PC-3 (cell line): Measurements from ENCODE around the gene SYS1. TPM values are rescaled to one million over a fixed set of nuclear protein-coding genes. Genes with fewer than 3 reads are reported as not detected.

Source experiments
- ATAC-seq: fragments of 200-7000 bp; cut with Tn5 transposase; 2 replicates; pipeline ENCODE4 v1.9.1; 2020; ENCODE audit warnings: mild to moderate bottlenecking, moderate library complexity
- BruUV-seq: library from RNA; stranded (reverse); fragments of 400-500 nt; replicated peaks from 2 replicates; lab custom pipeline; 2021; lab: Mats Ljungman, UMichigan
- CTCF ChIA-PET: fragments of 300-600 bp; sonication (Branson Sonifier 250); formaldehyde crosslinking; loops from one replicate; lab custom pipeline; 2022; ENCODE audit warnings: antibody characterized with exemption; lab: Charles Lee
- POLR2A ChIA-PET: fragments of 300-600 bp; sonication (Branson Sonifier 250); formaldehyde crosslinking; loops from one replicate; lab custom pipeline; 2022; ENCODE audit warnings: antibody characterized with exemption; ENCODE audit not compliant: unreplicated experiment; lab: Charles Lee
- DNase-seq: peaks from one replicate; pipeline ENCODE4 v3.0.0-alpha.2; 2015
- H2AFZ ChIP-seq: fragments of 300-600 bp; sonication (generic); 2 replicates; pipeline ENCODE4 v1.6.0; 2016; ENCODE audit warnings: antibody characterized with exemption, low read length
- H3F3A ChIP-seq: fragments of 300-600 bp; sonication (generic); one replicate; pipeline ENCODE4 v1.6.0; 2017; ENCODE audit warnings: antibody characterized with exemption, low read length, control low read depth, mild to moderate bottlenecking; ENCODE audit not compliant: unreplicated experiment
- H3K27ac ChIP-seq: fragments of 300-600 bp; sonication (generic); 2 replicates; pipeline ENCODE4 v1.5.1; 2016; ENCODE audit warnings: mild to moderate bottlenecking, low read length
- H3K27me3 ChIP-seq: fragments of 300-600 bp; sonication (generic); 2 replicates; pipeline ENCODE4 v1.6.1; 2016; ENCODE audit warnings: low read length, mixed read lengths
- H3K36me3 ChIP-seq: fragments of 300-600 bp; sonication (generic); 2 replicates; pipeline ENCODE4 v1.6.1; 2016; ENCODE audit warnings: low read depth, mixed run types, low read length, mixed read lengths
- H3K4me1 ChIP-seq: fragments of 300-600 bp; sonication (generic); 2 replicates; pipeline ENCODE4 v1.5.1; 2016; ENCODE audit warnings: low read length; ENCODE audit not compliant: insufficient read depth
- H3K4me2 ChIP-seq: fragments of 300-600 bp; sonication (generic); 2 replicates; pipeline ENCODE4 v1.6.0; 2016; ENCODE audit warnings: low read length
- H3K4me3 ChIP-seq: fragments of 300-600 bp; sonication (generic); 2 replicates; pipeline ENCODE4 v1.5.1; 2016; ENCODE audit warnings: mild to moderate bottlenecking, low read length, mixed read lengths
- H3K79me2 ChIP-seq: fragments of 300-600 bp; sonication (generic); 2 replicates; pipeline ENCODE4 v1.6.1; 2017; ENCODE audit warnings: low read length, mixed read lengths
- H3K9ac ChIP-seq: fragments of 300-600 bp; sonication (generic); 2 replicates; pipeline ENCODE4 v1.6.0; 2016; ENCODE audit warnings: mild to moderate bottlenecking, low read length
- H3K9me2 ChIP-seq: fragments of 300-600 bp; sonication (generic); replicated peaks from 2 replicates; pipeline ENCODE4 v1.6.1; 2016; ENCODE audit warnings: mixed run types, low read length, mixed read lengths
- H3K9me3 ChIP-seq: fragments of 300-600 bp; sonication (generic); 2 replicates; pipeline ENCODE4 v1.6.1; 2016; ENCODE audit warnings: low read length, mixed read lengths
- H4K20me1 ChIP-seq: fragments of 300-600 bp; sonication (generic); 2 replicates; pipeline ENCODE4 v1.6.1; 2016; ENCODE audit warnings: low read length, mixed read lengths
- EZH2 ChIP-seq: fragments of 300-600 bp; sonication (generic); IDR thresholded peaks from one replicate; pipeline ENCODE4 v1.6.1; 2017; ENCODE audit warnings: antibody characterized with exemption, mild to moderate bottlenecking, low read length; ENCODE audit not compliant: unreplicated experiment
- EZH2phosphoT487 ChIP-seq: fragments of 300-600 bp; sonication (generic); IDR thresholded peaks from 2 replicates; pipeline ENCODE4 v1.6.1; 2018; ENCODE audit warnings: mild to moderate bottlenecking, antibody characterized with exemption, low read length, borderline replicate concordance
- intact Hi-C: fragments of 100-400 bp; cut with micrococcal nuclease; formaldehyde crosslinking; loops from 2 replicates; pipeline ENCODE4 v1.9.0; 2023
- total RNA-seq: library from RNA; depleted of rRNA; stranded (reverse); fragments of >200 nt; gene quantifications from 2 replicates; pipeline ENCODE4 v1.2.3, GENCODE V29; 2014
- TF ChIP-seq, protein P1 (sequence below): fragments of 300-600 bp; sonication (generic); conservative IDR thresholded peaks from 2 replicates; pipeline ENCODE4 v1.5.1; 2017; ENCODE audit warnings: antibody characterized with exemption, low read depth, mild to moderate bottlenecking, low read length

The SYS1 gene
- total RNA-seq, 1 experiment from 2014 or later, result 45.2 TPM

DNA sequence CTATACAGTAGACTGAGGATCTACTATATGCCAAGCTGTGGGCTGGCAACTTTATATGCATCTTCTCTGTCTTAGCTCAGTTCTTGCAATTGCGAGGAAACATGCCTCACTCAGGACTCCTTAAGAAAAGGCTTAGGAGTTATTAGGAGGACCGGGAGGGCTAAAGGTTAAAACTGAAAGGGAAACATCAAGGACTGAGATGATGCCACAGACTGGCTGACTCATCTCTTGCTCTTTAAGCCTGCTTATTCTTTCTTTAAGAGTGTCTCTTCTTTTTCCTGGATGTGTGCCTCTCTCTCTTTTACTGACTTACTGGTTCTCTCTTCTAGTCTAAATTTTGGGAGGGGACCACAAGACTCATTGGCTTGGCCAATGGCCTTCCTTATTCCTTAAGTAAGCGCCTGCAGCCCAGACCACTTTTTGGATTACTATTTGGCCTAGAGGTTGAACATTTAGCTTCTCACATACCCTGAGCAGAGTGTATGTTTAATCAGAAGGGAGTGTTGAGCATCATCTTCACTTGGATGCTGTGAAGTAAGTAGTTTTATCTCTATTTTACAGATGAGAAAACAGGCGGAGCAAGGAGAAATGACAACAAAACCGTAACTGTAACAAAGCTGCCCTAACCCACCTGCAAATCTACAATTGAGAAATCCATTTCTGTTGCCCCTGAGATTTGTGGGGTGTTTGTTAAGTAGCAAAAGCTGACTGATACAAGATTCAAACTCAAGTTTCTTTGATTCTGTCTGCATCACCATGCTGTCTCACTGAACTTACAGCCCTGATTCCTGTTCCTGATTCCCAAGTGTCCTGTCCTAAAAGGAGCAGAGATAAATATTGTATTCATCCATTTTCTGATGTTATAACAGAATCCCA, 7.5 kb upstream of the SYS1 start:
- ChIA-PET POLR2A (no interaction called here), CTCF (interaction anchor here (0.6 to 0.9 kb wide), 2 partner anchors 32 to 55 kb away, joined by 3 to 4 read pairs; no protein-coding TSS in a partner anchor)
- H3K9me2 ChIP-seq, result no peaks in the 10 kb centered on the region
- H3K4me3 ChIP-seq, result no peak overlapping the region
- ATAC-seq, result peak; percentile 55
- intact Hi-C loops, result no loop called here
- no peak overlapping the region for H2AFZ ChIP-seq
- DNase-seq, result peak; percentile 51
- no peaks in the 10 kb centered on the region for H3K9me3 ChIP-seq
- H3K9ac ChIP-seq, result no peak overlapping the region
- H3K27me3 ChIP-seq, result no peaks in the 10 kb centered on the region
- H3K27ac ChIP-seq, result no peak overlapping the region
- no peak for TF ChIP-seq EZH2
- no peak for TF ChIP-seq EZH2phosphoT487
- TF ChIP-seq, protein P1, sequence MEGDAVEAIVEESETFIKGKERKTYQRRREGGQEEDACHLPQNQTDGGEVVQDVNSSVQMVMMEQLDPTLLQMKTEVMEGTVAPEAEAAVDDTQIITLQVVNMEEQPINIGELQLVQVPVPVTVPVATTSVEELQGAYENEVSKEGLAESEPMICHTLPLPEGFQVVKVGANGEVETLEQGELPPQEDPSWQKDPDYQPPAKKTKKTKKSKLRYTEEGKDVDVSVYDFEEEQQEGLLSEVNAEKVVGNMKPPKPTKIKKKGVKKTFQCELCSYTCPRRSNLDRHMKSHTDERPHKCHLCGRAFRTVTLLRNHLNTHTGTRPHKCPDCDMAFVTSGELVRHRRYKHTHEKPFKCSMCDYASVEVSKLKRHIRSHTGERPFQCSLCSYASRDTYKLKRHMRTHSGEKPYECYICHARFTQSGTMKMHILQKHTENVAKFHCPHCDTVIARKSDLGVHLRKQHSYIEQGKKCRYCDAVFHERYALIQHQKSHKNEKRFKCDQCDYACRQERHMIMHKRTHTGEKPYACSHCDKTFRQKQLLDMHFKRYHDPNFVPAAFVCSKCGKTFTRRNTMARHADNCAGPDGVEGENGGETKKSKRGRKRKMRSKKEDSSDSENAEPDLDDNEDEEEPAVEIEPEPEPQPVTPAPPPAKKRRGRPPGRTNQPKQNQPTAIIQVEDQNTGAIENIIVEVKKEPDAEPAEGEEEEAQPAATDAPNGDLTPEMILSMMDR, result no peak
- peaks cover under 1% of the 10 kb centered on the region for H3F3A ChIP-seq
- no peaks in the 10 kb centered on the region for H3K79me2 ChIP-seq
- peak overlapping the region; percentile 49 for H3K4me2 ChIP-seq
- BruUV-seq, result no TSS peak
- H3K4me1 ChIP-seq, result peaks cover 44% of the 10 kb centered on the region
- H3K36me3 ChIP-seq, result no peaks in the 10 kb centered on the region
- H4K20me1 ChIP-seq, result no peaks in the 10 kb centered on the region

DNA sequence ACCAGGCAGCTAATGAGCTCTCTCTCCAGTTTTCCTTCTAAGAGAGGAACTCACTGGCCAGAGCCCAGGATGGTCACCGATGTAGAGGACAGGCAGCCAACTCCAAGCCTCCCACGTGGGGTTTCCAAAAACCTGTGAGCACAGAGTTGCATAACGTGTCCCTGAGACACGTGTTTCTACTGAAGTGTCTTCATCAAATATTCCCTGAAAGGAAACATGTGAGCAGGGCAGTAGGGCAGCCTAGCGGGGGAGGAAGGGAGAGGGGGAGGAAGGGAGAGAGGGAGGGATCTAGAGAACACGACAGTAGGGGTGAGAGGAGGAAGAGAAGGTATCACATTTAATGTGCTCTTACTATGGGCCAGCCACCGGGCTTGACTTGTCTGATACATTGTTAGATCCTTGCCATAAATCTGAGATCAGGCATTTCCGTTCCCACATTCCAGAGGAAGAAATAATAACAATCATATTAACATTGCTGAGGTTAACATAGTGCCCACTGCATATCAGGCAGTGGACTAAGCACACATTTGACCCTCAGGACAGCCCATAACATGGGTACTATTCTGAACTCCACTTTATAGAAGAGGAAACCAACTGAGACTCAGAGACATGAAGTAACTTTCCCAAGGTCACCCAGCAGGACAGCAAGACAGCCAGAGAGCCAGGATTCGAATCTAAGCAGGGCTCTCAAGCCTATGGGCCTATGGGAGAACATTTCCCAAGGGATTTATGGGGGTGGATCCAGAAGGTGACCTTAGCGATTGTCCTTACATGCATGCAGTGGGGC, 4.5 kb upstream of the SYS1 start:
- H3K4me1 ChIP-seq, result peaks cover 44% of the 10 kb centered on the region
- H3K9me3 ChIP-seq, result no peaks in the 10 kb centered on the region
- H3K4me2 ChIP-seq, result no peak overlapping the region
- no peak overlapping the region for H3K27ac ChIP-seq
- TF ChIP-seq EZH2, result no peak
- TF ChIP-seq EZH2phosphoT487, result no peak
- TF ChIP-seq, protein P1, result no peak
- H3K9ac ChIP-seq, result no peak overlapping the region
- H3K4me3 ChIP-seq, result no peak overlapping the region
- ChIA-PET POLR2A (no interaction called here), CTCF (interaction anchor here (1.3 kb wide), 2 partner anchors 35 to 79 kb away, joined by 5 read pairs; no protein-coding TSS in a partner anchor)
- no peak overlapping the region for H2AFZ ChIP-seq
- DNase-seq, result no peak
- no peaks in the 10 kb centered on the region for H3K27me3 ChIP-seq
- no TSS peak for BruUV-seq
- no peaks in the 10 kb centered on the region for H3K36me3 ChIP-seq
- no peaks in the 10 kb centered on the region for H3K9me2 ChIP-seq
- peaks cover 2% of the 10 kb centered on the region for H3K79me2 ChIP-seq
- ATAC-seq, result no peak
- H3F3A ChIP-seq, result no peaks in the 10 kb centered on the region
- intact Hi-C loops, result no loop called here
- H4K20me1 ChIP-seq, result no peaks in the 10 kb centered on the region
